GM08714 (cell line): ENCODE data around the gene PIK3CB.

Experiments used
- H3K4me3 ChIP-seq: fragments of 200-500 bp; sonication (Bioruptor generic); 2 replicates; pipeline ENCODE4 v1.5.1; 2014; ENCODE audit warnings: mild to moderate bottlenecking, low read length, inconsistent platforms
- ZNF274 ChIP-seq: IDR thresholded peaks from 2 replicates; pipeline ENCODE4 v1.6.1; 2012; ENCODE audit warnings: mild to moderate bottlenecking, low read depth, low read length

The PIK3CB gene

GRCh38 chr3:138678874-138679392 is 155.8 kb downstream of the PIK3CB start:
- TF ChIP-seq ZNF274: no peak
- no peak overlapping the region for H3K4me3 ChIP-seq

GRCh38 chr3:138678086-138678485 is 156.6 kb downstream of the PIK3CB start:
- H3K4me3 ChIP-seq: no peak overlapping the region
- no peak for TF ChIP-seq ZNF274

- no peak for TF ChIP-seq ZNF274
- no peak overlapping the region for H3K4me3 ChIP-seq
These were observed 159.3 kb downstream of the PIK3CB start for GRCh38 chr3:138675393-138675792.

GRCh38 chr3:138673641-138674530 is 160.8 kb downstream of the PIK3CB start:
- no peak overlapping the region for H3K4me3 ChIP-seq
- TF ChIP-seq ZNF274: no peak

GRCh38 chr3:138670407-138670806 is 164.3 kb downstream of the PIK3CB start:
- no peak overlapping the region for H3K4me3 ChIP-seq
- no peak for TF ChIP-seq ZNF274

GRCh38 chr3:138668107-138668506 is 166.6 kb downstream of the PIK3CB start:
- no peak overlapping the region for H3K4me3 ChIP-seq
- no peak for TF ChIP-seq ZNF274

- no peak for TF ChIP-seq ZNF274
- H3K4me3 ChIP-seq: no peak overlapping the region
These were observed 177.2 kb downstream of the PIK3CB start for GRCh38 chr3:138657508-138657907.

GRCh38 chr3:138653567-138653966 is 181.2 kb downstream of the PIK3CB start:
- no peak overlapping the region for H3K4me3 ChIP-seq
- TF ChIP-seq ZNF274: no peak

- H3K4me3 ChIP-seq: no peak overlapping the region
- no peak for TF ChIP-seq ZNF274
These were observed 185.6 kb downstream of the PIK3CB start for GRCh38 chr3:138649134-138649533.

- no peak for TF ChIP-seq ZNF274
- no peak overlapping the region for H3K4me3 ChIP-seq
These were observed 188.2 kb downstream of the PIK3CB start for GRCh38 chr3:138646513-138646912.

- no peak overlapping the region for H3K4me3 ChIP-seq
- TF ChIP-seq ZNF274: no peak
These were observed 188.7 kb downstream of the PIK3CB start for GRCh38 chr3:138646008-138646407.

GRCh38 chr3:138642927-138643253 is 191.8 kb downstream of the PIK3CB start:
- TF ChIP-seq ZNF274: no peak
- H3K4me3 ChIP-seq: no peak overlapping the region

GRCh38 chr3:138642226-138642926 is 192.4 kb downstream of the PIK3CB start:
- no peak for TF ChIP-seq ZNF274
- no peak overlapping the region for H3K4me3 ChIP-seq

GRCh38 chr3:138640537-138640936 is 194.2 kb downstream of the PIK3CB start:
- no peak for TF ChIP-seq ZNF274

GRCh38 chr3:138638641-138639040 is 196.1 kb downstream of the PIK3CB start:
- TF ChIP-seq ZNF274: no peak
- no peak overlapping the region for H3K4me3 ChIP-seq

More at GRCh38 chr3:138640537-138640936, 194.2 kb downstream of the PIK3CB start:
- no peak overlapping the region for H3K4me3 ChIP-seq
